ENCODE results near the gene ERN1. TPM values are rescaled to one million over a fixed set of nuclear protein-coding genes. Genes with fewer than 3 reads are reported as not detected.

Gene ERN1
- 5.2 and 13.6 TPM in 2 replicates for total RNA-seq

DNA sequence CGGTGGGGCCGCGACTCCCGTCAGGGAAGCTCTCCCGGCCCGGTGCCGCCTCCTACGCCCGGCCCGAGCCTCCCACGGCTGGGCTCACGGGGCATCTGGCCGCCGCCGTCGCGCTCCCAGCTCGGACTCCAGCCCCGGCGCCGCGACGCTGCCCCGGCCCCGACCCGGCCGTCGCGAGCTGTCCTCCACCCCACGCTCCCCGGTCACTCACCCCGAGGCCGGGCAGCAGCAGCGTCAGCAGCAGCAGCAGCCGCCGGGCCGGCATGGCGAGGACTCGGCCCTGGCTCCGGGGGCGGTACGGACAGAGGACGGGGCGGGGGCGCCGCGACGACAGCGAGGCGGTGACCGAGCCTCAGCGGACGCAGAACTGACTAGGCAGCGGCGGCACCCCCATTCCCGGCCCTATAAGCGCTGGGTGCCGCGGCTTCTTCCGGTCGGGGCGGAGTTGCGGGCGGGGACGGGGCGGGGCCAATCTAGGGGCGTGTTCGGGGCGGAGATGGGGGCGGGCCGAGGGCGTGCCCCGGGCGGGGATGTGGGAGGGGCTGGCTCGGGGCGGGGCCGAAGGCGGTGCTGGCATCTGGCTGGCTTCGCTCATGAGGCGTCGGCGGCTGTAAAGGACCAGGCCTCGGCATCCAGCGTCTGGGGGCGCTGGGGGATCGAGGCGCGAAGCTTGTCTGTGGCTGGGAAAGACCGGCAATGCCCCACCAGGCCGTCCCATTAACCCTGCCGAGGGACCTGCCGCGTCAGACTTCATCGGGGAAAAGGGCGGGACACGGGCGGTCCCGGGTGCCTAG lies at the start of gene ERN1:
ERN1 (minus strand) TSS at position 380 of the 794 bp plus-strand sequence; CDS start at position 265, 115 bp downstream.

GRCh38 chr17:64020056-64020766 lies 109.7 kb downstream of the ERN1 start, which contains the start of gene ICAM2:
Gene ICAM2, minus strand, starts transcription at chr17:64020633. Its CDS starts 13,942 bp downstream, at chr17:64006691.

GRCh38 chr17:63998050-63998720 lies 131.8 kb downstream of the ERN1 start, which contains the start of gene PRR29:
Gene PRR29, plus strand, starts transcription at chr17:63998351. Its CDS starts 14 bp downstream, at chr17:63998365.

Other genes with a start within 250 kb of the ERN1 start
- not detected in 2 replicates for gene GH2, start 248.2 kb downstream of the ERN1 start, total RNA-seq
- gene CSH1, start 233.6 kb downstream of the ERN1 start, total RNA-seq = not detected in 2 replicates
- gene CSHL1, start 218.9 kb downstream of the ERN1 start, total RNA-seq = not detected in 2 replicates
- not detected in 2 replicates for gene GH1, start 211.3 kb downstream of the ERN1 start, total RNA-seq
- not detected in 2 replicates for gene CD79B, start 197.8 kb downstream of the ERN1 start, total RNA-seq
- gene SCN4A, start 157.2 kb downstream of the ERN1 start, total RNA-seq = under 0.01 TPM in 1 of 2 replicates, not detected in the other
- 0.16 and 0.18 TPM in 2 replicates for gene PRR29, start 131.8 kb downstream of the ERN1 start, total RNA-seq
- 6.9 and 31.8 TPM in 2 replicates for gene ICAM2, start 109.5 kb downstream of the ERN1 start, total RNA-seq
- gene TEX2, start 133.1 kb upstream of the ERN1 start, total RNA-seq = 16.8 and 23.7 TPM in 2 replicates

All from cardiac atrium fibroblast (primary cell).